HG03039 (cell line): ENCODE measurements around the gene TBC1D8B.
"Not testable (repeated sequence)": the region's sequence is repeated elsewhere in the genome, so short reads cannot be mapped to it uniquely, and the experiment has no call there.

Experiments
- ATAC-seq: cut with Tn5 transposase; IDR thresholded peaks from one replicate; pipeline ENCODE4 v1.9.1; 2021; ENCODE audit warnings: mild to moderate bottlenecking, moderate library complexity; ENCODE audit not compliant: unreplicated experiment

TBC1D8B gene

GRCh38 chrX:106802388-106803275 lies at the start of gene TBC1D8B:
Gene TBC1D8B (plus strand): TSS chrX:106802673. CDS start chrX:106802854, 181 bp downstream.
- ATAC-seq = peak; percentile 100

DNA sequence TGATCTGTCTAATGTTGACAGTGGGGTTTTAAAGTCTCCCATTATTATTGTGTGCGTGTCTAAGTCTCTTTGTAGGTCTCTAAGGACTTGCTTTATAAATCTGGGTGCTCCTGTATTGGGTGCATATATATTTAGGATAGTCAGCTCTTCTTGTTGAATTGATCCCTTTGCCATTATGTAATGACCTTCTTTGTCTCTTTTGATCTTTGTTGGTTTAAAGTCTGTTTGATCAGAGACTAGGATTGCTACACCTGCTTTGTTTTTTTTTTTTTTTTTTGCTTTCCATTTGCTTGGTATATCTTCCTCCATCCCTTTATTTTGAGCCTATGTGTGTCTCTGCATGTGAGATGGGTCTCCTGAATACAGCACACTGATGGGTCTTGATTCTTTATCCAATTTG lies 33.2 kb upstream of the TBC1D8B start:
- not testable (repeated sequence) for ATAC-seq

DNA sequence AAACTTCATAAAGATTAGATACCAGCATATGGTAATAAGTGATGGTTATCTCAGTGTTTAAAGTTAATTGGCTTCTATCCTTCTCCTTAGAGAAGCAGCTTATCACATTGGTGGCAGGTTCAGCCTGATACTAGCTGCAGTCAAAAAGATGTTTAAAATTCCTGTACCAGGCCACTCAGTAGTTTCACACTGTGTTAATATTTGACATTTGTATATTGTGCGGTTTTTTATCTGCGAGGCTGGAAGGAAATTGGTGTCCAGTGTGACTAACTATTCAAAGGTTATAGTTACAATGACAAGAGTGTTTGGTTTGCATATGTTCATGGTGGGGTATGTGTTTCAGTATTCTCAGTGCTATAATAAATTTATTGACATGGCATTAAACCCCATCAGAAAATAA lies 27.5 kb upstream of the TBC1D8B start:
- no peak for ATAC-seq

- no peak for ATAC-seq
Measured at GRCh38 chrX:106780264-106780663, 22.2 kb upstream of the TBC1D8B start.

GRCh38 chrX:106780664-106781377 lies 21.7 kb upstream of the TBC1D8B start:
- ATAC-seq = no peak

GRCh38 chrX:106783716-106784115 lies 18.8 kb upstream of the TBC1D8B start:
- ATAC-seq = no peak

- ATAC-seq = no peak
Measured at GRCh38 chrX:106791495-106791894, 11.0 kb upstream of the TBC1D8B start.

DNA sequence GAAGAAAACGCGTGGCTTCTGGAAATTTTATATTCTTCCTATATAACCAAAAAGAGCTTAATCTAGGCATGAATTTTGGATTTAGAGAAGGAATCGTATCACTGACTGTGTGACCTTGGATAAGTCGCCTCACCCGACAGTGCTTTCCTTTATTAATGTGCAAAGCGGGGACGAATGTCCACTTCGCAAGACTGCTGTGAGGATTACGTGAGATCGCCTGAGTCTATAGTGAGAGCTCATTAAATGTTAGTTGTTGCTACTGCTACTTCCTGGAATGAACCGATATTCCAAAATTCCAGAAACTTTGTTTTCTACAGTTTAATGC lies 448 bp upstream of the TBC1D8B start:
- ATAC-seq = no peak

GRCh38 chrX:106811131-106811910 lies 8.8 kb downstream of the TBC1D8B start:
- ATAC-seq = no peak

- ATAC-seq = not testable (repeated sequence)
Measured at GRCh38 chrX:106812930-106813329, 10.5 kb downstream of the TBC1D8B start.

DNA sequence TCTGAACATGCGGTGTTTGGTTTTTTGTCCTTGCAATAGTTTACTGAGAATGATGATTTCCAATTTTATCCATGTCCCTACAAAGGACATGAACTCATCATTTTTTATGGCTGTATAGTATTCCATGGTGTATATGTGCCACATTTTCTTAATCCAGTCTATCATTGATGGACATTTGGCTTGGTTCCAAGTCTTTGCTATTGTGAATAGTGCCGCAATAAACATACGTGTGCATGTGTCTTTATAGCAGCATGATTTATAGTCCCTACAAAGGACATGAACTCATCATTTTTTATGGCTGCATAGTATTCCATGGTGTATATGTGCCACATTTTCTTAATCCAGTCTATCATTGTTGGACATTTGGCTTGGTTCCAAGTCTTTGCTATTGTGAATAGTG lies 11.6 kb downstream of the TBC1D8B start:
- ATAC-seq = not testable (repeated sequence)

DNA sequence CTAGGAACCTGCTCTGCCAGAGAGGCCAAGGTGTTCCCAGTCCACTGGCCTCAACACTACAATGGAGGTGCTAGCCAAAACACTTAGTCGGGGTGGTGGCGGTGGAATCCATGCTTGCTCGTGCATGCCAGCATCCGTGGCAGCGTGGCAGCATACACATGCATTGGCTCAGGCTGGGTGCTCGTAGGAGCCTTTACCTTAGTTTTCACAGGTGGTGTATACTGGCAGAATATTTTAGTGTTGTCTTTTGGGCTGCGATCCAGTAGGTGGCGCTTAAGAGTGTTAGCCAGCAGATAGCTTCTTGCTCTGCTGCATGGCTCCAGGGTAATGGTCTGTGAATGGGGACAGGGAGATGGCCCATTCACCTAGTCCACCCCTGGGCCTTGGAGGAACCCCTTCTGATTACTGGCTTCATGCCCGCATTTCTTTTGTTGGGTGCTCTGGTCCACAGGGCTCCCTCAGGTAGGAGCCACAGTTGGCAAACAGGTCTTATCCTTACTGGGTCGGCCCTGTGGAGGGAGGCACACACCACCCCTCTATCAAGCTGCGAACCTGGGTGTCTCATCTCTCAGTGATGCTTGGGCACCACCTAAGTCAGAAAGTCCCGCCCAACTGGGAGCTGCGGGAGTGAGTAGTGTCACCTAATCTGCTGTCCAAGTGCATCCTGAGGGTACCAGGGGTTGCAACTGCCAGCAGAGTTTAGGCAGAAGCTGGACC lies 60.7 kb downstream of the TBC1D8B start:
- no peak for ATAC-seq

GRCh38 chrX:106863697-106864096 lies 61.2 kb downstream of the TBC1D8B start:
- no peak for ATAC-seq

DNA sequence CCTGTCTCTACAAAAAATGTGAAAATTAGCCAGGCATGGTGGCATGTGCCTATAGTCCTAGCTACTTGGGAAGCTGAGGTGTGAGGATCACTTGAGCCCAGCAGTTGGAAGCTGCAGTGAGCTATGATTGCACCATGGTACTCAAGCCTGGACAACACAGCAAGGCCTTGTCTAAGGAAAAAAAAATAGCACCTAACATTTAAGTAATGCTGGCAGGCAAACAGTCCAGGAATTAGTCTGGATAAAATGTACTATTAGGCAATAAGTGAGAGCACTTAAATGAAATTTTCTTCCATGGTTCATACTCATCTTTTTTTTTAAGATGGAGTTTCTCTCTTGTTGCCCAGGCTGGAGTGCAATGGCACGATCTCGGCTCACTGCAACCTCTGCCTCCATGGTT lies 70.3 kb downstream of the TBC1D8B start:
- not testable (repeated sequence) for ATAC-seq

DNA sequence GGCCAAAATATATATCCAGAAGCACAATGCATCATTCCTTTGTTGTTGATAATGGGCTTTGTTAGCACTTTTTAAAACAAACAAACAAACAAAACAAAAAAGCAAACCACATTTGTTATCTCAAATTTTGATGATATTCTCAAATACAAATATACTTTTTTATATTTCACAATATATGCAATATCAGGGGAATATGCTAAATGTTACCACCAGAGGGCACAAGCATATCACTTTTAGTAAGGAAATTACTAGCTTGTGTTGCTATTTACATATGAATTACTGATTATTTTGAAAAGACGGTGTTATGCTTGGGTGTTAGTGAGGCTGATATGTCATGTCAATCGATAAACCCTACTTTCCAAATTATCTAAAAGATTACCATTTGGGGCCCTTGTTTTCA lies 71.6 kb downstream of the TBC1D8B start:
- ATAC-seq = no peak

DNA sequence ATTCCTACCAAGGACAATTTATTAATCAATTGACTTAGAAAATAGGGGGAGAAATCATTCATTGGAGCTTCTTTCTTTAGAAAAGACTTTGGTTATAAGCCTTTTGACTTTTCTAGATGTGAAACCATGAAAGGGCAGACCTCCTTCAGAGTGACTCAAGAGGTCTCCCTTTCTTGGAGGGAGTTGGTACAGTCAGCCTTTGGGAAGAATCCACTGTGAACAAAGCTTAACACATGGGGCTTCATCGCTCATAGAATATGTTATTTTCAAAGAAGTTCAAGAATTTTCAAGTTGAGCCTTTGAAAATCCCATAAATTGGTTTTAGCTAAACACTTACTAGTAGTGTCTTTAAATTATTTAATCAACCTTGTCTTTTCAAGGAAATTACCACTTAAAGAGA lies 72.7 kb downstream of the TBC1D8B start:
- no peak for ATAC-seq

DNA sequence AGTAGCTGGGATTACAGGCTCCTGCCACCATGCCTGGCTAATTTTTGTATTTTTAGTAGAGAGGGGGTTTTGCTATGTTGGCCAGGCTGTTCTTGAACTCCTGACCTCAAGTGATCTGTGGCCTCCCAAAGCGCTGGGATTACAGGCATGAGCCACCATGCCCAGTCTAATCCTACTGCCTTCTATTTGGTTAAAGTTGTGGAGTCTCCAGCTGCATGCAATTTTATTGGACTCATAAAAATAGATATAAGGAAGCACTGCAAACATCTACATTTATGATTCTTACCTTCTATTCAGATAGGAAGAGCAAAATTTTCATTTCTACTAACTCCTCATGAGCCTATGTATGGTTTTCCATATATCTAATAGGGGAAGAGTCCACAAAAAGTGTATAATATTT lies 87.0 kb downstream of the TBC1D8B start:
- ATAC-seq = no peak

GRCh38 chrX:106891762-106892460 lies 89.4 kb downstream of the TBC1D8B start:
- ATAC-seq = no peak

- peak; percentile 64 for ATAC-seq
Measured at GRCh38 chrX:106894392-106894909, 92.0 kb downstream of the TBC1D8B start.

DNA sequence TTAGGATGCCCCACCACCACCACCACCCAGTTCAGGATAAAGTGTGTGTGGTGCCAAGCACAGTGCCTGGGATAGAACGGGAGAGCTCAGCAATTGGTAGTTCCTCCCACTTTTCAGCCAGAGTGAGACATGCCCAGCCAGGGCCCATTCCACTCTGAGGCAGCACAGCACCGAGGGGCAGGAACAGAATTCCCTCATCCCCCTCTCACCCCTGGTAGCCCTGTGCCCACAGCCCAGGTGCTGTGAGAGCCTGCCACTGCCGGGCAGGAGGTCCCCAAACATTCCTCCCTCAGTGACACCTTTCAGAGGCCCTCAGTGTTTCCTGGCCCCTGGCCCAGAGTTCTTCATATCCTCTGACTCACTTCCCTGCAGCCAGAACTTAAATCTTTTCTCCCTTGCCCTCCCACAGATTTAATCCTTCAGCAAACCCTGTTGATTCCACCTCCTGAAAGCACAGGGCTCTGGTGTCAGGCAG lies 92.5 kb downstream of the TBC1D8B start:
- no peak for ATAC-seq
